Measurements from ENCODE around the gene AHNAK2.
A peak's percentile ranks its signal among the peaks of the same experiment; 100 is the strongest.

The AHNAK2 gene

GRCh38 chr14:104936361-104937155, 41.6 kb downstream of the AHNAK2 start:
- Histone ChIP-seq H3K4me3 (no peak overlapping the region), H3K36me3 (ENCODE audit: insufficient read depth, low read length) (no peaks in the 10 kb centered on the region), H3K9me3 (ENCODE audit: low read depth, low read length) (no peaks in the 10 kb centered on the region), H3K9ac (ENCODE audit: insufficient read length) (no peak overlapping the region), H3K27ac (no peak overlapping the region)
- no peak for DNase-seq (ENCODE audit: low read depth, low spot score)
- TF ChIP-seq FOXP2 (optimal IDR thresholded peaks at IDR 0.05; ENCODE audit: control extremely low read depth, extremely low read length, insufficient read depth) (no peak), EZH2 (IDR thresholded peaks at IDR 0.05) (no peak), POLR2AphosphoS5 (IDR thresholded peaks at IDR 0.05; ENCODE audit: borderline replicate concordance, low read depth, low read length) (no peak)

- no peak overlapping the region for H3K27ac ChIP-seq
- H3K9me3 ChIP-seq (ENCODE audit: low read depth, low read length), result no peaks in the 10 kb centered on the region
- no peak overlapping the region for H3K4me3 ChIP-seq
- no peaks in the 10 kb centered on the region for H3K36me3 ChIP-seq (ENCODE audit: insufficient read depth, low read length)
- no peak overlapping the region for H3K9ac ChIP-seq (ENCODE audit: insufficient read length)
- TF ChIP-seq FOXP2 (optimal IDR thresholded peaks at IDR 0.05; ENCODE audit: control extremely low read depth, extremely low read length, insufficient read depth) (no peak), POLR2AphosphoS5 (IDR thresholded peaks at IDR 0.05; ENCODE audit: borderline replicate concordance, low read depth, low read length) (no peak), EZH2 (IDR thresholded peaks at IDR 0.05) (no peak)
- no peak for DNase-seq (ENCODE audit: low read depth, low spot score)
Observed at GRCh38 chr14:104935955-104936354, 42.2 kb downstream of the AHNAK2 start.

GRCh38 chr14:104935026-104935650, 43.0 kb downstream of the AHNAK2 start:
- H3K4me3 ChIP-seq, result no peak overlapping the region
- DNase-seq (ENCODE audit: low read depth, low spot score), result no peak
- no peak overlapping the region for H3K9ac ChIP-seq (ENCODE audit: insufficient read length)
- TF ChIP-seq POLR2AphosphoS5 (IDR thresholded peaks at IDR 0.05; ENCODE audit: borderline replicate concordance, low read depth, low read length) (no peak), EZH2 (IDR thresholded peaks at IDR 0.05) (no peak), FOXP2 (optimal IDR thresholded peaks at IDR 0.05; ENCODE audit: control extremely low read depth, extremely low read length, insufficient read depth) (no peak)
- H3K9me3 ChIP-seq (ENCODE audit: low read depth, low read length), result no peaks in the 10 kb centered on the region
- no peak overlapping the region for H3K27ac ChIP-seq
- no peaks in the 10 kb centered on the region for H3K36me3 ChIP-seq (ENCODE audit: insufficient read depth, low read length)

- no peak for DNase-seq (ENCODE audit: low read depth, low spot score)
- Histone ChIP-seq H3K9me3 (ENCODE audit: low read depth, low read length) (no peaks in the 10 kb centered on the region), H3K36me3 (ENCODE audit: insufficient read depth, low read length) (no peaks in the 10 kb centered on the region), H3K4me3 (no peak overlapping the region), H3K27ac (no peak overlapping the region), H3K9ac (ENCODE audit: insufficient read length) (no peak overlapping the region)
- TF ChIP-seq FOXP2 (optimal IDR thresholded peaks at IDR 0.05; ENCODE audit: control extremely low read depth, extremely low read length, insufficient read depth) (no peak), EZH2 (IDR thresholded peaks at IDR 0.05) (no peak), POLR2AphosphoS5 (IDR thresholded peaks at IDR 0.05; ENCODE audit: borderline replicate concordance, low read depth, low read length) (no peak)
Observed at GRCh38 chr14:104933746-104934733, 44.1 kb downstream of the AHNAK2 start.

- Histone ChIP-seq H3K36me3 (ENCODE audit: insufficient read depth, low read length) (no peaks in the 10 kb centered on the region), H3K27ac (no peak overlapping the region), H3K9ac (ENCODE audit: insufficient read length) (peak overlapping the region; percentile 53), H3K4me3 (peak overlapping the region; percentile 78), H3K9me3 (ENCODE audit: low read depth, low read length) (no peaks in the 10 kb centered on the region)
- TF ChIP-seq POLR2AphosphoS5 (IDR thresholded peaks at IDR 0.05; ENCODE audit: borderline replicate concordance, low read depth, low read length) (no peak), EZH2 (IDR thresholded peaks at IDR 0.05) (no peak), FOXP2 (optimal IDR thresholded peaks at IDR 0.05; ENCODE audit: control extremely low read depth, extremely low read length, insufficient read depth) (no peak)
- DNase-seq (ENCODE audit: low read depth, low spot score), result no peak
Observed at GRCh38 chr14:104932676-104933631, 45.2 kb downstream of the AHNAK2 start.

- TF ChIP-seq EZH2 (IDR thresholded peaks at IDR 0.05), result no peak
- no peak for TF ChIP-seq FOXP2 (optimal IDR thresholded peaks at IDR 0.05; ENCODE audit: control extremely low read depth, extremely low read length, insufficient read depth)
- TF ChIP-seq POLR2AphosphoS5 (IDR thresholded peaks at IDR 0.05; ENCODE audit: borderline replicate concordance, low read depth, low read length), result no peak
- Histone ChIP-seq H3K9me3 (ENCODE audit: low read depth, low read length) (no peaks in the 10 kb centered on the region), H3K9ac (ENCODE audit: insufficient read length) (no peak overlapping the region), H3K4me3 (no peak overlapping the region), H3K27ac (no peak overlapping the region), H3K36me3 (ENCODE audit: insufficient read depth, low read length) (no peaks in the 10 kb centered on the region)
- DNase-seq (ENCODE audit: low read depth, low spot score), result no peak
Observed at GRCh38 chr14:104931771-104932675, 46.2 kb downstream of the AHNAK2 start.

All from SK-N-MC (cell line).